ENCODE measurements around the gene CERS2.

DNA sequence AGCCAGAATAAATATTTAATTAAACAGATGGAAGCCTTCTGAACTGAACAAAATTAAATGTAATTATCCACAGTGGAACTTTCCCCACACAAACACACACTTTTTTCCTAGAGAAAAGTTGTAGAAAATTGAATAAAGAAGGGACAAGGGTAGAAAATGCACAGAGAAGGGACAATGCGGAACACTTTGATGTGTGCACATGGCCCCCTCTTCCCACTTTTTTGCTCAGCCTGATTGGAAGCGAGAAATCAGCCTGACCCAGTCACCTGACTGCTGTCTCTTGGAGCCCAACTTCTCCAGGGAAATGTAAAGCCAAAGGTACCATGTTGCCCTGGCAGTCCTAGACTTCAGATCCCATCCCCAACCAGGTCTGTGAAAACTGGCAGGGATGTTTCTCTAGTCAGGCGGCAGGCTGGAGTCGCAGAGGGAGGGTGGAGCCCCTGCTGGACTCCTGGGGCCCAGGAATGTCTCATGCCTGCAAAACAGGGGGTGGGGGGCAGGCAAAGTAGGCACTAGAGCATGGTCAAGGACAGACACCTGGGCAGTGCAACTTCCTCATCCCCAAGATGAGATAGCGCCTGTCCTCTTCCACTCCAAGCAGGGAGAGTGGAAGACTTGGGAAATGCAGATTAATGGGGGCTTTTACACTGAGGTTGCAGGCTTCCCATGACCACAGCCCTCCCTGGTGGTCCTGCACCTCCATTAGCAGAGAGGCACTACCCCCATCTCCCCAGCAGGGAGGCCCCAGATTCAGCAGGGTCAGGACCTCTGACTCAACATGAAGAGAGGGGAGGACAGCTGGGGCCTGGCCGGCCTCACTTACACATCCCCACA lies 2.8 kb downstream of the CERS2 start:
- TF ChIP-seq, protein P1, sequence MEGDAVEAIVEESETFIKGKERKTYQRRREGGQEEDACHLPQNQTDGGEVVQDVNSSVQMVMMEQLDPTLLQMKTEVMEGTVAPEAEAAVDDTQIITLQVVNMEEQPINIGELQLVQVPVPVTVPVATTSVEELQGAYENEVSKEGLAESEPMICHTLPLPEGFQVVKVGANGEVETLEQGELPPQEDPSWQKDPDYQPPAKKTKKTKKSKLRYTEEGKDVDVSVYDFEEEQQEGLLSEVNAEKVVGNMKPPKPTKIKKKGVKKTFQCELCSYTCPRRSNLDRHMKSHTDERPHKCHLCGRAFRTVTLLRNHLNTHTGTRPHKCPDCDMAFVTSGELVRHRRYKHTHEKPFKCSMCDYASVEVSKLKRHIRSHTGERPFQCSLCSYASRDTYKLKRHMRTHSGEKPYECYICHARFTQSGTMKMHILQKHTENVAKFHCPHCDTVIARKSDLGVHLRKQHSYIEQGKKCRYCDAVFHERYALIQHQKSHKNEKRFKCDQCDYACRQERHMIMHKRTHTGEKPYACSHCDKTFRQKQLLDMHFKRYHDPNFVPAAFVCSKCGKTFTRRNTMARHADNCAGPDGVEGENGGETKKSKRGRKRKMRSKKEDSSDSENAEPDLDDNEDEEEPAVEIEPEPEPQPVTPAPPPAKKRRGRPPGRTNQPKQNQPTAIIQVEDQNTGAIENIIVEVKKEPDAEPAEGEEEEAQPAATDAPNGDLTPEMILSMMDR (conservative IDR thresholded peaks at IDR 0.05): no peak
- TF ChIP-seq EZH2 (IDR thresholded peaks at IDR 0.05; ENCODE audit: low read depth): no peak

Data from PC-9 (cell line).